ENCODE data around the gene IKBKE.
A peak's percentile ranks its signal among the peaks of the same experiment; 100 is the strongest.

IKBKE gene

DNA sequence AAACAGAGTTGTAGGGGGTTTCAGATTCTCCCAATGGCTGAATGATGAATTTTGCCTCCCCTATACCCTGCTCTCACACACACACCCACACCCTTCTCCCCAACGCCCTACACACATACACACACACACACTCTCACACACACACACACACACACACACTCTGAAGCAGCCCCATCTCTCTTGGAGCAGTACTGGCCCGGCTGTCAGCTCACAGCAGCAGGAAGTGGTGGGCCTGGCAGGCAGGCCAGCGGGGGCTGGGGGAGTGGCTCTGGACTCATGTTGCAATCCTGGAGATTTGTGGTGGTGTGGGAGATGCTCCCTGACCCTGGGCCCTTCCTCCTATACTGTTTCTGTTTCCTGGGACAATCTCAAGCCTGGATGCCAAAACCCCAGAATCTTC lies 2.2 kb downstream of the IKBKE start:
- H3K79me2 ChIP-seq (ENCODE audit: insufficient read depth, low read length): peaks cover 33% of the 10 kb centered on the region
- H3K27me3 ChIP-seq (ENCODE audit: insufficient read depth, low read length, poor library complexity, severe bottlenecking): no peaks in the 10 kb centered on the region
- peaks cover 31% of the 10 kb centered on the region; the same call in 1 of the 2 replicates for H3K36me3 ChIP-seq (ENCODE audit: insufficient read depth, low read length)
- peak overlapping the region; percentile 89 for H3K4me3 ChIP-seq (ENCODE audit: low read length, poor library complexity, severe bottlenecking)
- H3F3A ChIP-seq (ENCODE audit: low read depth): no peaks in the 10 kb centered on the region
- TF ChIP-seq, protein P1, sequence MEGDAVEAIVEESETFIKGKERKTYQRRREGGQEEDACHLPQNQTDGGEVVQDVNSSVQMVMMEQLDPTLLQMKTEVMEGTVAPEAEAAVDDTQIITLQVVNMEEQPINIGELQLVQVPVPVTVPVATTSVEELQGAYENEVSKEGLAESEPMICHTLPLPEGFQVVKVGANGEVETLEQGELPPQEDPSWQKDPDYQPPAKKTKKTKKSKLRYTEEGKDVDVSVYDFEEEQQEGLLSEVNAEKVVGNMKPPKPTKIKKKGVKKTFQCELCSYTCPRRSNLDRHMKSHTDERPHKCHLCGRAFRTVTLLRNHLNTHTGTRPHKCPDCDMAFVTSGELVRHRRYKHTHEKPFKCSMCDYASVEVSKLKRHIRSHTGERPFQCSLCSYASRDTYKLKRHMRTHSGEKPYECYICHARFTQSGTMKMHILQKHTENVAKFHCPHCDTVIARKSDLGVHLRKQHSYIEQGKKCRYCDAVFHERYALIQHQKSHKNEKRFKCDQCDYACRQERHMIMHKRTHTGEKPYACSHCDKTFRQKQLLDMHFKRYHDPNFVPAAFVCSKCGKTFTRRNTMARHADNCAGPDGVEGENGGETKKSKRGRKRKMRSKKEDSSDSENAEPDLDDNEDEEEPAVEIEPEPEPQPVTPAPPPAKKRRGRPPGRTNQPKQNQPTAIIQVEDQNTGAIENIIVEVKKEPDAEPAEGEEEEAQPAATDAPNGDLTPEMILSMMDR (conservative IDR thresholded peaks at IDR 0.05; ENCODE audit: low read length): no peak
- TF ChIP-seq EZH2phosphoT487 (IDR thresholded peaks at IDR 0.05; ENCODE audit: borderline replicate concordance): no peak
- peaks cover 16% of the 10 kb centered on the region for H4K20me1 ChIP-seq (ENCODE audit: insufficient read depth, low read length, poor library complexity, severe bottlenecking)
- no peaks in the 10 kb centered on the region for H3K9me3 ChIP-seq (ENCODE audit: insufficient read depth, low read depth, low read length)
- H3K9ac ChIP-seq (ENCODE audit: low read depth, low read length, poor library complexity, severe bottlenecking): peak overlapping the region; percentile 84
- peak overlapping the region; percentile 94 for H3K4me2 ChIP-seq (ENCODE audit: low read depth, low read length, poor library complexity, severe bottlenecking)
- peaks cover 50% of the 10 kb centered on the region for H3K4me1 ChIP-seq (ENCODE audit: insufficient read depth, low read length, poor library complexity, severe bottlenecking)
- no peak overlapping the region for H2AFZ ChIP-seq (ENCODE audit: low read length)
- H3K9me2 ChIP-seq (replicated peaks; ENCODE audit: low read depth, low read length): no peaks in the 10 kb centered on the region

DNA sequence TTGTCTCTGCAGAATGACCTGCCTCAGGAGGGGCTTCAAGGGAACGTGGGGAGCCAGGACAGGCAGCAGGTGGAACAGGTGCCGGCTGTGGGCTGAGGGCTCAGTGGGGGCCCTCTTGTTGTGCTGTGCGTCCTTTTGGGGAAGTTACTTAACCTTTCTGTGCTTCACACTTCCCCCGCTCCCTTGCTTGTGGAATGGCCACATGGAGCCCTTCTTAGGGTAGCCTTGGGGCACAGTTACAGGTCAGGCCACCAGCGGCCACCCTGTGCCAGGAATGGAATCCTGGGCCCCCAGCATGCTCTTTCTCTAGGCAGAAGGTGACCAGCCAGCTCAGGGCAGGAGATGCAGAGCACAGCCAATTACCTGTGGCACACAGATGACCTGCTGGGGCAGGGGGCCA lies 2.6 kb downstream of the IKBKE start:
- no peaks in the 10 kb centered on the region for H3F3A ChIP-seq (ENCODE audit: low read depth)
- H3K9me2 ChIP-seq (replicated peaks; ENCODE audit: low read depth, low read length): no peaks in the 10 kb centered on the region
- no peaks in the 10 kb centered on the region for H3K9me3 ChIP-seq (ENCODE audit: insufficient read depth, low read depth, low read length)
- peak overlapping the region; percentile 94 for H3K4me2 ChIP-seq (ENCODE audit: low read depth, low read length, poor library complexity, severe bottlenecking)
- H3K4me3 ChIP-seq (ENCODE audit: low read length, poor library complexity, severe bottlenecking): peak overlapping the region; percentile 89
- H3K27me3 ChIP-seq (ENCODE audit: insufficient read depth, low read length, poor library complexity, severe bottlenecking): no peaks in the 10 kb centered on the region
- H3K36me3 ChIP-seq (ENCODE audit: insufficient read depth, low read length): peaks cover 35% of the 10 kb centered on the region; the same call in 1 of the 2 replicates
- H3K79me2 ChIP-seq (ENCODE audit: insufficient read depth, low read length): peaks cover 33% of the 10 kb centered on the region
- no peak overlapping the region for H2AFZ ChIP-seq (ENCODE audit: low read length)
- H3K9ac ChIP-seq (ENCODE audit: low read depth, low read length, poor library complexity, severe bottlenecking): peak overlapping the region; percentile 84
- TF ChIP-seq, protein P1 (conservative IDR thresholded peaks at IDR 0.05; ENCODE audit: low read length): no peak
- no peak for TF ChIP-seq EZH2phosphoT487 (IDR thresholded peaks at IDR 0.05; ENCODE audit: borderline replicate concordance)
- H3K4me1 ChIP-seq (ENCODE audit: insufficient read depth, low read length, poor library complexity, severe bottlenecking): peaks cover 46% of the 10 kb centered on the region
- H4K20me1 ChIP-seq (ENCODE audit: insufficient read depth, low read length, poor library complexity, severe bottlenecking): peaks cover 16% of the 10 kb centered on the region

DNA sequence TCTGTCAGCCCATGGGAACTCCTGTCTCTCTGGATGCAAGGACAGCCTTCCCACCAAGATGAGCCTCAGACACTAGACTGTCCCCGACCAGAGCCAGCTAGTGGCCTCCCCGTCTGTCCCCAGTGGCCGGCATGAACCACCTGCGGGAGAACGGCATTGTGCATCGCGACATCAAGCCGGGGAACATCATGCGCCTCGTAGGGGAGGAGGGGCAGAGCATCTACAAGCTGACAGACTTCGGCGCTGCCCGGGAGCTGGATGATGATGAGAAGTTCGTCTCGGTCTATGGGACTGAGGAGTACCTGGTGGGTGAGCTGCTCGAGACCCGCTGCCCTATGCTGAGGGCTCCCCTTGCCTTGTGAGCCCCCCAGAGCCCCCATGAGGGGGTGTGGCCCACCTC lies 5.8 kb downstream of the IKBKE start:
- peaks cover 54% of the 10 kb centered on the region; the same call in 1 of the 2 replicates for H3K36me3 ChIP-seq (ENCODE audit: insufficient read depth, low read length)

More for the DNA sequence above, 5.8 kb downstream of the IKBKE start:
- peaks cover 27% of the 10 kb centered on the region for H3K4me1 ChIP-seq (ENCODE audit: insufficient read depth, low read length, poor library complexity, severe bottlenecking)
- H3K9me2 ChIP-seq (replicated peaks; ENCODE audit: low read depth, low read length): no peaks in the 10 kb centered on the region
- no peak overlapping the region for H3K4me3 ChIP-seq (ENCODE audit: low read length, poor library complexity, severe bottlenecking)
- H3F3A ChIP-seq (ENCODE audit: low read depth): no peaks in the 10 kb centered on the region
- no peaks in the 10 kb centered on the region for H3K27me3 ChIP-seq (ENCODE audit: insufficient read depth, low read length, poor library complexity, severe bottlenecking)
- no peak overlapping the region for H3K9ac ChIP-seq (ENCODE audit: low read depth, low read length, poor library complexity, severe bottlenecking)
- H4K20me1 ChIP-seq (ENCODE audit: insufficient read depth, low read length, poor library complexity, severe bottlenecking): peaks cover 16% of the 10 kb centered on the region
- H3K4me2 ChIP-seq (ENCODE audit: low read depth, low read length, poor library complexity, severe bottlenecking): no peak overlapping the region
- H3K9me3 ChIP-seq (ENCODE audit: insufficient read depth, low read depth, low read length): no peaks in the 10 kb centered on the region
- peaks cover 28% of the 10 kb centered on the region for H3K79me2 ChIP-seq (ENCODE audit: insufficient read depth, low read length)
- no peak for TF ChIP-seq EZH2phosphoT487 (IDR thresholded peaks at IDR 0.05; ENCODE audit: borderline replicate concordance)
- TF ChIP-seq, protein P1 (conservative IDR thresholded peaks at IDR 0.05; ENCODE audit: low read length): no peak
- no peak overlapping the region for H2AFZ ChIP-seq (ENCODE audit: low read length)
